Gastroesophageal sphincter (tissue), 4 donors: ENCODE measurements around the gene CIRBP. TPM values are rescaled to one million over a fixed set of nuclear protein-coding genes. Genes with fewer than 3 reads are reported as not detected.

Experiments used
- ATAC-seq: fragments of 150-250 bp; one replicate; pipeline ENCODE4 v1.9.1; 2016; ENCODE audit warnings: mild to moderate bottlenecking, moderate library complexity
- H3K27ac ChIP-seq, 4 donors: fragments of 200-600 bp; sonication (generic) in 3 of 4; 1 replicate in 3 of 4; 2 replicates in 1 of 4; pipeline ENCODE4 v1.5.1; 2016 to 2019
- H3K27me3 ChIP-seq: fragments of 200-600 bp; sonication (generic); one replicate; pipeline ENCODE4 v1.5.1; 2019
- H3K36me3 ChIP-seq, 2 donors: fragments of 200-600 bp; sonication (generic); one replicate each; pipeline ENCODE4 v1.5.1; 2019; ENCODE audit warnings: control low read depth in 1 of 2
- H3K4me1 ChIP-seq, 3 donors: fragments of 200-600 bp; sonication (generic); 1 replicate in 2 of 3; 2 replicates in 1 of 3; pipeline ENCODE4 v1.5.1; 2016 to 2019; ENCODE audit warnings: control low read depth in 2 of 3
- H3K4me3 ChIP-seq, 2 donors: fragments of 200-600 bp; sonication (generic); one replicate each; pipeline ENCODE4 v1.5.1; 2019; ENCODE audit warnings: mild to moderate bottlenecking in 1 of 2, moderate library complexity in 1 of 2
- H3K9me3 ChIP-seq, 3 donors: fragments of 200-600 bp; sonication (generic); one replicate each; pipeline ENCODE4 v1.5.1; 2017 to 2019; ENCODE audit warnings: control low read depth in 2 of 3
- EP300 ChIP-seq: sonication (generic); formaldehyde crosslinking; IDR thresholded peaks from one replicate; pipeline ENCODE4 v1.6.1; 2017; ENCODE audit warnings: antibody characterized with exemption, mild to moderate bottlenecking
- POLR2A ChIP-seq, 2 donors: fragments of 450-650 bp; IDR thresholded peaks; one replicate each; pipeline ENCODE4 v1.6.1; 2017; ENCODE audit warnings: antibody characterized with exemption in 2 of 2, mild to moderate bottlenecking in 2 of 2, moderate library complexity in 1 of 2
- POLR2AphosphoS5 ChIP-seq: sonication (generic); formaldehyde crosslinking; IDR thresholded peaks from one replicate; pipeline ENCODE4 v1.6.1; 2017; ENCODE audit warnings: antibody characterized with exemption
- WGBS, 2 donors: methylation state at CpG; one replicate each; pipeline ENCODE4 v1.1.5; 2018; ENCODE audit warnings: low coverage in 1 of 2; 5-methylcytosine and 5-hydroxymethylcytosine counted together
- total RNA-seq, 4 donors: library from RNA; depleted of rRNA; stranded (reverse); fragments of >200 nt; gene quantifications; one replicate each; pipeline ENCODE4 v1.1.0, GENCODE V29; 2016
- TF ChIP-seq, protein P1 (sequence below), 4 experiments: fragments of 200-600 bp in 2 of 4; fragments of 450-650 bp in 2 of 4; sonication (generic) in 1 of 4; IDR thresholded peaks; one replicate each; pipeline ENCODE4 v1.5.1; 2017 to 2019; ENCODE audit warnings: antibody characterized with exemption in 4 of 4, mild to moderate bottlenecking in 2 of 4, moderate library complexity in 2 of 4

Gene CIRBP
- total RNA-seq, 4 donors from 2014 or later: 350 to 708 (median 559) TPM

GRCh38 chr19:1278713-1279660 lies 9.9 kb downstream of the CIRBP start:
- 56% methylated on average over 3 of the region's 25 CpGs; no CpG with 5 or more reads in 1 of the 2 donors for WGBS, 2 donors
- peaks cover 0 to 41% of the 10 kb centered on the region in 2 donors for H3K36me3 ChIP-seq
- H3K4me1 ChIP-seq: peaks cover 3 to 39% (median 20%) of the 10 kb centered on the region in 3 donors
- no peak overlapping the region for H3K27ac ChIP-seq
- H3K27me3 ChIP-seq: peaks cover 14% of the 10 kb centered on the region
- no peaks in the 10 kb centered on the region for H3K9me3 ChIP-seq
- no peak for ATAC-seq
- no peak overlapping the region for H3K4me3 ChIP-seq
- TF ChIP-seq POLR2A (IDR thresholded peaks at IDR 0.05) (no peak), POLR2AphosphoS5 (no peak), EP300 (no peak)
- TF ChIP-seq, protein P1, sequence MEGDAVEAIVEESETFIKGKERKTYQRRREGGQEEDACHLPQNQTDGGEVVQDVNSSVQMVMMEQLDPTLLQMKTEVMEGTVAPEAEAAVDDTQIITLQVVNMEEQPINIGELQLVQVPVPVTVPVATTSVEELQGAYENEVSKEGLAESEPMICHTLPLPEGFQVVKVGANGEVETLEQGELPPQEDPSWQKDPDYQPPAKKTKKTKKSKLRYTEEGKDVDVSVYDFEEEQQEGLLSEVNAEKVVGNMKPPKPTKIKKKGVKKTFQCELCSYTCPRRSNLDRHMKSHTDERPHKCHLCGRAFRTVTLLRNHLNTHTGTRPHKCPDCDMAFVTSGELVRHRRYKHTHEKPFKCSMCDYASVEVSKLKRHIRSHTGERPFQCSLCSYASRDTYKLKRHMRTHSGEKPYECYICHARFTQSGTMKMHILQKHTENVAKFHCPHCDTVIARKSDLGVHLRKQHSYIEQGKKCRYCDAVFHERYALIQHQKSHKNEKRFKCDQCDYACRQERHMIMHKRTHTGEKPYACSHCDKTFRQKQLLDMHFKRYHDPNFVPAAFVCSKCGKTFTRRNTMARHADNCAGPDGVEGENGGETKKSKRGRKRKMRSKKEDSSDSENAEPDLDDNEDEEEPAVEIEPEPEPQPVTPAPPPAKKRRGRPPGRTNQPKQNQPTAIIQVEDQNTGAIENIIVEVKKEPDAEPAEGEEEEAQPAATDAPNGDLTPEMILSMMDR (IDR thresholded peaks at IDR 0.05): no peak

- TF ChIP-seq POLR2AphosphoS5: no peak
- TF ChIP-seq, protein P1 (IDR thresholded peaks at IDR 0.05): peak in 3 of 4 experiments; percentile 92 to 94 (median 94)
- Histone ChIP-seq H3K9me3 (no peaks in the 10 kb centered on the region), H3K4me1 (peaks cover 0 to 31% (median 11%) of the 10 kb centered on the region in 3 donors), H3K4me3 (no peak overlapping the region), H3K36me3 (peaks cover 0 to 32% of the 10 kb centered on the region in 2 donors), H3K27me3 (peaks cover 23% of the 10 kb centered on the region), H3K27ac (peak overlapping the region in 1 of 4 donors; percentile 19)
- WGBS, 2 donors: 43 to 100% methylated on average over 1 to 2 of the region's 10 CpGs
- peak; percentile 17 for ATAC-seq
Observed at GRCh38 chr19:1279782-1280341, 10.7 kb downstream of the CIRBP start.

DNA sequence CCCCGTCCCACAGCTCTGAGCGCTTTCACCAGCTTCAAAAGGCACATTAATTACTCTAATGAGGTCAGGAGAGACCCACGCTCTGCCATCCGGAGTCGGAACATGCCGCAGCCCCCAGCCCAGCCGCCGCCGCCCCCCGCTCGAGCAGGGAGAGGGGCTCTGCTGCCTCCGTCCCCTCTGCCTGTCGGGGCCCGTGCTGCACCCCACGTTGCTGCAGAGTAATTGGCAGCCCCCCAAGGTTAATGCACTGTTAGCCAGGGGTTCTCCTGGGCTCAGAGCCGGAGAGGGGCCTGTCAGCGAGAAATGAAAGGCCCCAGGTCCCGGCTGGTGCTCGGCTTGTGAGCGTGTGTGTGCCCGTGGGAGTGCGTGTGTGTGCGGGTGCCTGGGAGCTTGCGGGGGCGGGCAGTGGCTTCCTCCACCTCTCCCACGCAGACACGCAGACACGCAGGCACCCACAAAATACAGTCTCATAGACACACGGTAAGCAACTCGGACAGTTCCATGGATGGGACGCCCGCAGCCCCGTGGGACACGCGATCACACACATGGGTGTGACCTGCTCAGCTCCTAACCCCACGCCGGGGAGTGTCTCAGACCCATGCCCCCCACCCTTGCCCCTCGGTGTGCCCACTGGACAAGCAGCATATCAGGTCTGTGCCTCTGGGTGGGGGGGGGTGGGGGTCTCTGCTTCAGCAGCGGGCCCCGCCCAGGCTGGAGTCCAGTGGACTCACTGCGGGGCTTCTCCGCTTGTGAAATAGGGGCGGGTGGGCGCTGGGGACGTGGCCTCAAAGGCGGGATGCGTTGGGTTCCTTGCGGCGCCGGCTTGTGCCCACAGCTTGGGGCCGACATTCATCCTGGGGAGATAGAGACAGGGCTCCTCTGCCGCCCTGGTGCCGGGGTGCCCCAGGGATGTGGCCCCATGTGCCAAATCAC lies 11.8 kb downstream of the CIRBP start:
- no peak overlapping the region for H3K27ac ChIP-seq
- peaks cover 0 to 30% of the 10 kb centered on the region in 2 donors for H3K36me3 ChIP-seq
- H3K4me1 ChIP-seq: peaks cover 0 to 33% (median 8%) of the 10 kb centered on the region in 3 donors
- no peaks in the 10 kb centered on the region for H3K9me3 ChIP-seq
- peaks cover 31% of the 10 kb centered on the region for H3K27me3 ChIP-seq
- no CpG with 5 or more reads among the region's 53 CpGs for WGBS, 2 donors
- no peak overlapping the region for H3K4me3 ChIP-seq
- ATAC-seq: no peak
- TF ChIP-seq POLR2AphosphoS5: no peak

- WGBS, 2 donors: 17 to 34% methylated on average over 1 to 8 of the region's 15 CpGs
- Histone ChIP-seq H3K4me3 (no peak overlapping the region), H3K9me3 (no peaks in the 10 kb centered on the region), H3K4me1 (peaks cover 0 to 30% (median 5%) of the 10 kb centered on the region in 3 donors), H3K27ac (no peak overlapping the region), H3K27me3 (peaks cover 39% of the 10 kb centered on the region), H3K36me3 (peaks cover 0 to 30% of the 10 kb centered on the region in 2 donors)
- ATAC-seq: no peak
- no peak for TF ChIP-seq POLR2A (IDR thresholded peaks at IDR 0.05)
- TF ChIP-seq, protein P1 (IDR thresholded peaks at IDR 0.05): no peak
Observed at GRCh38 chr19:1281569-1282287, 12.6 kb downstream of the CIRBP start.
